A549 treated with Mapracorat at 1 μM for 4 hours (cell line): ENCODE results near the gene OR1L4. TPM values are rescaled to one million over a fixed set of nuclear protein-coding genes. Genes with fewer than 3 reads are reported as not detected.

Source experiments
- total RNA-seq: library from RNA; stranded (reverse); fragments of 200-300 nt; extraction: Qiagen RNA extraction; gene quantifications from 5 replicates; pipeline ENCODE4 v1.2.3, GENCODE V29; 2022

Gene OR1L4
- not detected in 5 replicates for total RNA-seq

GRCh38 chr9:122723690-122724089, at the start of gene OR1L4:
OR1L4 (plus strand) TSS chr9:122723990; CDS start chr9:122723990, 0 bp downstream.

GRCh38 chr9:122742003-122742402, 18.2 kb downstream of the OR1L4 start, which contains the start of gene OR1L6:
OR1L6 (plus strand) TSS chr9:122742303; CDS start chr9:122749848, 7,545 bp downstream.

Other genes starting within 250 kb of the OR1L4 start
- not detected in 5 replicates for gene OR1J1, start 246.1 kb upstream of the OR1L4 start, total RNA-seq
- gene OR1J2, start 213.2 kb upstream of the OR1L4 start, total RNA-seq: not detected in 5 replicates
- not detected in 5 replicates for gene OR1J4, start 204.8 kb upstream of the OR1L4 start, total RNA-seq
- gene OR1N1, start 196.7 kb upstream of the OR1L4 start, total RNA-seq: not detected in 5 replicates
- gene OR1N2, start 170.9 kb upstream of the OR1L4 start, total RNA-seq: not detected in 5 replicates
- gene OR1L8, start 140.6 kb upstream of the OR1L4 start, total RNA-seq: not detected in 5 replicates
- not detected in 5 replicates for gene OR1Q1, start 109.3 kb upstream of the OR1L4 start, total RNA-seq
- gene OR1B1, start 66.4 kb upstream of the OR1L4 start, total RNA-seq: not detected in 5 replicates
- not detected in 5 replicates for gene OR1L1, start 62.3 kb upstream of the OR1L4 start, total RNA-seq
- gene OR1L3, start 48.9 kb upstream of the OR1L4 start, total RNA-seq: not detected in 5 replicates
- gene OR1L6, start 18.3 kb downstream of the OR1L4 start, total RNA-seq: not detected in 5 replicates
- not detected in 5 replicates for gene OR5C1, start 64.9 kb downstream of the OR1L4 start, total RNA-seq
- not detected in 5 replicates for gene OR1K1, start 76.1 kb downstream of the OR1L4 start, total RNA-seq
- 13.9 to 19.4 TPM (median 15.3 TPM) in 5 replicates for gene PDCL, start 104.6 kb downstream of the OR1L4 start, total RNA-seq
- gene RC3H2, start 181.4 kb downstream of the OR1L4 start, total RNA-seq: 15.9 to 26.4 TPM (median 20.1 TPM) in 5 replicates
- gene ZBTB6, start 189.3 kb downstream of the OR1L4 start, total RNA-seq: 4.8 to 5.4 TPM (median 5.0 TPM) in 5 replicates
- 1.4 to 2.3 TPM (median 1.9 TPM) in 5 replicates for gene ZBTB26, start 207.5 kb downstream of the OR1L4 start, total RNA-seq
- gene RABGAP1, start 217.0 kb downstream of the OR1L4 start, total RNA-seq: 12.1 to 14.5 TPM (median 13.7 TPM) in 5 replicates